NCI-H82 treated with DMSO at 0.1 percent for 48 hours (cell line): ENCODE results near the gene SKI.

ENCODE experiments used
- DNase-seq: peaks from one replicate; lab custom pipeline; 2025; ENCODE audit not compliant: unreplicated experiment; lab: John Stamatoyannopoulos, UW

The SKI gene

GRCh38 chr1:2274929-2275475 is 46.9 kb downstream of the SKI start:
- DNase-seq: no peak

- DNase-seq: no peak
These were observed 47.8 kb downstream of the SKI start for GRCh38 chr1:2275796-2276536.

- DNase-seq: no peak
These were observed 48.9 kb downstream of the SKI start for GRCh38 chr1:2276803-2277580.

GRCh38 chr1:2277741-2278488 is 49.8 kb downstream of the SKI start:
- no peak for DNase-seq

GRCh38 chr1:2278591-2279209 is 50.6 kb downstream of the SKI start:
- no peak for DNase-seq

GRCh38 chr1:2279210-2279639 is 51.1 kb downstream of the SKI start:
- DNase-seq: no peak

GRCh38 chr1:2279817-2280216 is 51.7 kb downstream of the SKI start:
- DNase-seq: no peak

GRCh38 chr1:2282556-2283270 is 54.6 kb downstream of the SKI start:
- no peak for DNase-seq

- DNase-seq: no peak
These were observed 55.4 kb downstream of the SKI start for GRCh38 chr1:2283371-2283990.

- DNase-seq: no peak
These were observed 56.1 kb downstream of the SKI start for GRCh38 chr1:2283991-2284895.

GRCh38 chr1:2284932-2285331 is 56.8 kb downstream of the SKI start:
- no peak for DNase-seq

GRCh38 chr1:2286923-2287322 is 58.8 kb downstream of the SKI start:
- DNase-seq: no peak

- DNase-seq: no peak
These were observed 59.5 kb downstream of the SKI start for GRCh38 chr1:2287649-2288048.

- DNase-seq: no peak
These were observed 60.2 kb downstream of the SKI start for GRCh38 chr1:2288311-2288710.

GRCh38 chr1:2288816-2289536 is 60.9 kb downstream of the SKI start:
- DNase-seq: no peak

- DNase-seq: no peak
These were observed 61.5 kb downstream of the SKI start for GRCh38 chr1:2289607-2290006.

GRCh38 chr1:2290171-2290578 is 62.1 kb downstream of the SKI start:
- no peak for DNase-seq
